SK-N-SH (cell line): ENCODE results near the gene COMMD10. TPM values are rescaled to one million over a fixed set of nuclear protein-coding genes. Genes with fewer than 3 reads are reported as not detected.

ENCODE experiments used
- CTCF ChIA-PET: fragments of 300-600, 350-600 bp; formaldehyde crosslinking; extraction: SDS; loops from one replicate; lab custom pipeline; 2021; lab: Yijun Ruan, JAX
- POLR2A ChIA-PET: fragments of 350-600 bp; sonication (Branson Sonifier 250); formaldehyde crosslinking; extraction: SDS; loops from one replicate; lab custom pipeline; 2020; ENCODE audit warnings: antibody characterized with exemption, inconsistent platforms; lab: Yijun Ruan, JAX
- DNase-seq: peaks from one replicate; pipeline ENCODE4 v3.0.0; 2012
- H2AFZ ChIP-seq: fragments of 200-600 bp; sonication (generic); 2 replicates; pipeline ENCODE4 v1.8.1; 2016; ENCODE audit warnings: antibody characterized with exemption, mild to moderate bottlenecking, low read depth
- H3F3A ChIP-seq: fragments of 200-600 bp; sonication (generic); replicated peaks from 2 replicates; pipeline ENCODE3; 2016; ENCODE audit warnings: antibody characterized with exemption, mild to moderate bottlenecking; ENCODE audit not compliant: insufficient read depth
- H3K27ac ChIP-seq, 2 experiments: fragments of 200-500 bp in 1 of 2; fragments of 200-600 bp in 1 of 2; sonication (Bioruptor generic) in 1 of 2; sonication (generic), shearing (Covaris generic) in 1 of 2; 2 replicates each; pipeline versions ENCODE4 v1.5.1 to v1.6.1; 2014 to 2016; ENCODE audit warnings: low read depth in 2 of 2, inconsistent platforms in 1 of 2, low read length in 1 of 2, mild to moderate bottlenecking in 1 of 2, mixed read lengths in 1 of 2
- H3K27me3 ChIP-seq: fragments of 200-600 bp; sonication (generic), shearing (Covaris generic); 2 replicates; pipeline ENCODE4 v1.6.1; 2016; ENCODE audit warnings: mixed run types; ENCODE audit not compliant: insufficient read depth
- H3K36me3 ChIP-seq, 2 experiments: fragments of 200-500 bp in 1 of 2; fragments of 200-600 bp in 1 of 2; sonication (Bioruptor generic) in 1 of 2; sonication (generic) in 1 of 2; replicated peaks in 1 of 2; 2 replicates each; pipeline versions ENCODE3 to v1.5.1; 2014 to 2016; ENCODE audit warnings: low read length in 1 of 2, mild to moderate bottlenecking in 1 of 2; ENCODE audit not compliant: insufficient read depth in 2 of 2, control insufficient read depth in 1 of 2
- H3K4me1 ChIP-seq, 2 experiments: fragments of 200-500 bp in 1 of 2; fragments of 200-600 bp in 1 of 2; sonication (Bioruptor generic) in 1 of 2; sonication (generic), shearing (Covaris generic) in 1 of 2; 2 replicates each; pipeline versions ENCODE4 v1.5.1 to v1.6.1; 2014 to 2016; ENCODE audit warnings: low read depth in 1 of 2, low read length in 1 of 2, mixed run types in 1 of 2; ENCODE audit not compliant: insufficient read depth in 2 of 2, control insufficient read depth in 1 of 2
- H3K4me2 ChIP-seq: fragments of 200-600 bp; sonication (generic), shearing (Covaris generic); 2 replicates; pipeline ENCODE4 v1.6.1; 2017; ENCODE audit warnings: mixed run types
- H3K4me3 ChIP-seq, 2 experiments: fragments of 200-500 bp in 1 of 2; fragments of 200-600 bp in 1 of 2; sonication (Bioruptor generic) in 1 of 2; sonication (generic), shearing (Covaris generic) in 1 of 2; 2 replicates each; pipeline versions ENCODE4 v1.5.1 to v1.8.1; 2014 to 2016; ENCODE audit warnings: low read depth in 2 of 2, inconsistent platforms in 1 of 2, low read length in 1 of 2, mild to moderate bottlenecking in 1 of 2, mixed read lengths in 1 of 2, moderate library complexity in 1 of 2
- H3K79me2 ChIP-seq: fragments of 200-600 bp; sonication (generic); 2 replicates; pipeline ENCODE4 v1.8.1; 2017; ENCODE audit warnings: mild to moderate bottlenecking; ENCODE audit not compliant: insufficient read depth
- H3K9ac ChIP-seq: fragments of 200-600 bp; sonication (generic); 2 replicates; pipeline ENCODE4 v1.6.1; 2017; ENCODE audit warnings: mixed run types
- H3K9me2 ChIP-seq: fragments of 200-600 bp; sonication (generic); 2 replicates; pipeline ENCODE4 v1.6.1; 2017; ENCODE audit warnings: mixed run types
- H3K9me3 ChIP-seq: fragments of 200-600 bp; sonication (generic); 2 replicates; pipeline ENCODE4 v1.6.1; 2017; ENCODE audit warnings: mixed run types, mild to moderate bottlenecking, moderate library complexity
- H4K20me1 ChIP-seq: fragments of 200-600 bp; sonication (generic); 2 replicates; pipeline ENCODE4 v1.6.1; 2017; ENCODE audit warnings: mild to moderate bottlenecking, mixed run types; ENCODE audit not compliant: insufficient read depth
- ELF1 ChIP-seq: IDR thresholded peaks from 2 replicates; pipeline ENCODE4 v1.4.0; 2012
- FOSL2 ChIP-seq: IDR thresholded peaks from 2 replicates; pipeline ENCODE4 v1.4.0; 2012; ENCODE audit warnings: low read depth, mild to moderate bottlenecking, moderate library complexity, borderline replicate concordance
- MEF2A ChIP-seq: IDR thresholded peaks from 2 replicates; pipeline ENCODE4 v1.4.0; 2012; ENCODE audit warnings: low read depth, borderline replicate concordance
- MXI1 ChIP-seq: IDR thresholded peaks from 2 replicates; pipeline ENCODE4 v1.6.1; 2012; ENCODE audit warnings: mild to moderate bottlenecking, low read depth, low read length, improper control_type of control experiment
- NFIC ChIP-seq: IDR thresholded peaks from 2 replicates; pipeline ENCODE4 v1.4.0; 2012; ENCODE audit warnings: borderline replicate concordance
- RCOR1 ChIP-seq: fragments of 150-350 bp; IDR thresholded peaks from 2 replicates; pipeline ENCODE4 v1.6.1; 2017; ENCODE audit warnings: antibody characterized with exemption, low read length
- SIN3A ChIP-seq: IDR thresholded peaks from 2 replicates; pipeline ENCODE4 v1.6.1; 2012; ENCODE audit warnings: low read depth, mild to moderate bottlenecking, low read length, moderate library complexity, borderline replicate concordance
- SMC3 ChIP-seq: IDR thresholded peaks from 2 replicates; pipeline ENCODE4 v1.6.1; 2012; ENCODE audit warnings: low read depth, low read length, improper control_type of control experiment
- TEAD4 ChIP-seq: IDR thresholded peaks from 2 replicates; pipeline ENCODE4 v1.4.0; 2012; ENCODE audit warnings: mild to moderate bottlenecking, borderline replicate concordance; ENCODE audit not compliant: insufficient read depth
- WGBS: methylation state at CpG from one replicate; pipeline ENCODE4 v1.1.6; 2017; ENCODE audit warnings: low lambda C conversion rate; 5-methylcytosine and 5-hydroxymethylcytosine counted together
- polyA plus RNA-seq, 3 experiments: library from polyadenylated mRNA; depleted of rRNA; stranded (reverse); fragments of >200 nt; gene quantifications; 2 replicates each; pipeline ENCODE4 v1.2.3, GENCODE V29; 2012
- TF ChIP-seq, protein P1 (sequence below): fragments of 150-350 bp; IDR thresholded peaks from 2 replicates; pipeline ENCODE4 v1.6.1; 2017; ENCODE audit warnings: antibody characterized with exemption, low read length, low read depth, borderline replicate concordance
- TF ChIP-seq, protein P2 (sequence below): IDR thresholded peaks from 2 replicates; pipeline ENCODE4 v1.4.0; 2012; ENCODE audit warnings: low read depth
- TF ChIP-seq, protein P3 (sequence below): fragments of 150-350 bp; IDR thresholded peaks from 2 replicates; pipeline ENCODE4 v1.6.1; 2016; ENCODE audit warnings: mild to moderate bottlenecking, low read depth, low read length
- TF ChIP-seq, protein P4 (sequence below): fragments of 200-600 bp; sonication (generic); IDR thresholded peaks from 2 replicates; pipeline ENCODE4 v1.6.1; 2017; ENCODE audit warnings: antibody characterized with exemption, mild to moderate bottlenecking, moderate library complexity
- TF ChIP-seq, protein P5 (sequence below): IDR thresholded peaks from 2 replicates; pipeline ENCODE4 v1.4.0; 2012; ENCODE audit warnings: low read depth, borderline replicate concordance

The COMMD10 gene
- polyA plus RNA-seq, 1 of the 3 experiments (the other 2 are of a cell fraction): 9.4 TPM

DNA sequence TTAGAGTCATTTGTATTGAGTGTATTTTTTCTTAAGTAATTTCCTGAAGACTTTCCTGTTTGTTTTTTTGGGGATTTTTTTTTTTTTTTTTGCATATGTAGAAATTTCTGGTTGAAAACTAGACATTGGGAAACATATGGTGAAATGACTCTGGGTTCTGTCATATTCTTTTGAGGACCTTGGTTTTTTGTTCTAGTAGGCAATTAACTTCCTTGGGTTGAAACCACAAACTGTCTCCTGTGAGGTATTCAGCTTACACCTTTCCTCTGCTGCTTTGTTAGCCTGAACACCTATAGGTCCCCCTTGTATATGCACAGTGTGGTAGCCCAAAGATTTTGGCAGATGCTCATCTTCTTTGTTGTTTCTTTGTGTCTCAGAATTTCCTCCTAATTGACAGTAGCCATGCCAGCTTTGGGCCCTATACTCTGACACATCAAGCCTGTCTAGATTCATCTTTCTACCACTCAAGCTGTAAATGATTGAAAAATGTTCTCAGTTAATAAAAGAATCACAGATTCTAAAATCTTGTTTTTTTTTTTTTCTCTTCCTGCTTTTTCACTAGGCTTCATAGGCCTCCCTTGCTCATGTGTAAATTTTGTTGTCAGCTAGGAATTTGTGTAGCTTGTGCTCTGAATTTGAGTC lies 140.6 kb downstream of the COMMD10 start:
- H3K4me3 ChIP-seq: no peak overlapping the region
- H2AFZ ChIP-seq: no peak overlapping the region
- no peak overlapping the region for H3K4me2 ChIP-seq
- no peaks in the 10 kb centered on the region for H3K79me2 ChIP-seq
- H3K36me3 ChIP-seq: no peaks in the 10 kb centered on the region
- H3F3A ChIP-seq: no peaks in the 10 kb centered on the region
- ChIA-PET POLR2A (no interaction called here), CTCF (interaction anchor here (0.8 kb wide), 1 partner anchor 11 kb away, joined by 3 read pairs; no protein-coding TSS in a partner anchor)
- no peak for DNase-seq
- H4K20me1 ChIP-seq: no peaks in the 10 kb centered on the region
- peaks cover 0 to 2% of the 10 kb centered on the region in 2 experiments; a peak in 1 of 4 replicates for H3K4me1 ChIP-seq
- H3K27ac ChIP-seq: no peak overlapping the region
- H3K9me2 ChIP-seq: no peaks in the 10 kb centered on the region
- no peak overlapping the region for H3K9ac ChIP-seq
- no peaks in the 10 kb centered on the region for H3K9me3 ChIP-seq
- no peaks in the 10 kb centered on the region for H3K27me3 ChIP-seq
- TF ChIP-seq SMC3: no peak
- TF ChIP-seq FOSL2: no peak
- TF ChIP-seq, protein P1, sequence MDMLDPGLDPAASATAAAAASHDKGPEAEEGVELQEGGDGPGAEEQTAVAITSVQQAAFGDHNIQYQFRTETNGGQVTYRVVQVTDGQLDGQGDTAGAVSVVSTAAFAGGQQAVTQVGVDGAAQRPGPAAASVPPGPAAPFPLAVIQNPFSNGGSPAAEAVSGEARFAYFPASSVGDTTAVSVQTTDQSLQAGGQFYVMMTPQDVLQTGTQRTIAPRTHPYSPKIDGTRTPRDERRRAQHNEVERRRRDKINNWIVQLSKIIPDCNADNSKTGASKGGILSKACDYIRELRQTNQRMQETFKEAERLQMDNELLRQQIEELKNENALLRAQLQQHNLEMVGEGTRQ: no peak
- TF ChIP-seq, protein P2, sequence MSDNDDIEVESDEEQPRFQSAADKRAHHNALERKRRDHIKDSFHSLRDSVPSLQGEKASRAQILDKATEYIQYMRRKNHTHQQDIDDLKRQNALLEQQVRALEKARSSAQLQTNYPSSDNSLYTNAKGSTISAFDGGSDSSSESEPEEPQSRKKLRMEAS: no peak
- no peak for TF ChIP-seq MXI1
- TF ChIP-seq TEAD4: no peak
- TF ChIP-seq, protein P3, sequence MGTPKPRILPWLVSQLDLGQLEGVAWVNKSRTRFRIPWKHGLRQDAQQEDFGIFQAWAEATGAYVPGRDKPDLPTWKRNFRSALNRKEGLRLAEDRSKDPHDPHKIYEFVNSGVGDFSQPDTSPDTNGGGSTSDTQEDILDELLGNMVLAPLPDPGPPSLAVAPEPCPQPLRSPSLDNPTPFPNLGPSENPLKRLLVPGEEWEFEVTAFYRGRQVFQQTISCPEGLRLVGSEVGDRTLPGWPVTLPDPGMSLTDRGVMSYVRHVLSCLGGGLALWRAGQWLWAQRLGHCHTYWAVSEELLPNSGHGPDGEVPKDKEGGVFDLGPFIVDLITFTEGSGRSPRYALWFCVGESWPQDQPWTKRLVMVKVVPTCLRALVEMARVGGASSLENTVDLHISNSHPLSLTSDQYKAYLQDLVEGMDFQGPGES: no peak
- TF ChIP-seq SIN3A: no peak
- no peak for TF ChIP-seq NFIC
- TF ChIP-seq, protein P4, sequence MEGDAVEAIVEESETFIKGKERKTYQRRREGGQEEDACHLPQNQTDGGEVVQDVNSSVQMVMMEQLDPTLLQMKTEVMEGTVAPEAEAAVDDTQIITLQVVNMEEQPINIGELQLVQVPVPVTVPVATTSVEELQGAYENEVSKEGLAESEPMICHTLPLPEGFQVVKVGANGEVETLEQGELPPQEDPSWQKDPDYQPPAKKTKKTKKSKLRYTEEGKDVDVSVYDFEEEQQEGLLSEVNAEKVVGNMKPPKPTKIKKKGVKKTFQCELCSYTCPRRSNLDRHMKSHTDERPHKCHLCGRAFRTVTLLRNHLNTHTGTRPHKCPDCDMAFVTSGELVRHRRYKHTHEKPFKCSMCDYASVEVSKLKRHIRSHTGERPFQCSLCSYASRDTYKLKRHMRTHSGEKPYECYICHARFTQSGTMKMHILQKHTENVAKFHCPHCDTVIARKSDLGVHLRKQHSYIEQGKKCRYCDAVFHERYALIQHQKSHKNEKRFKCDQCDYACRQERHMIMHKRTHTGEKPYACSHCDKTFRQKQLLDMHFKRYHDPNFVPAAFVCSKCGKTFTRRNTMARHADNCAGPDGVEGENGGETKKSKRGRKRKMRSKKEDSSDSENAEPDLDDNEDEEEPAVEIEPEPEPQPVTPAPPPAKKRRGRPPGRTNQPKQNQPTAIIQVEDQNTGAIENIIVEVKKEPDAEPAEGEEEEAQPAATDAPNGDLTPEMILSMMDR: no peak

DNA sequence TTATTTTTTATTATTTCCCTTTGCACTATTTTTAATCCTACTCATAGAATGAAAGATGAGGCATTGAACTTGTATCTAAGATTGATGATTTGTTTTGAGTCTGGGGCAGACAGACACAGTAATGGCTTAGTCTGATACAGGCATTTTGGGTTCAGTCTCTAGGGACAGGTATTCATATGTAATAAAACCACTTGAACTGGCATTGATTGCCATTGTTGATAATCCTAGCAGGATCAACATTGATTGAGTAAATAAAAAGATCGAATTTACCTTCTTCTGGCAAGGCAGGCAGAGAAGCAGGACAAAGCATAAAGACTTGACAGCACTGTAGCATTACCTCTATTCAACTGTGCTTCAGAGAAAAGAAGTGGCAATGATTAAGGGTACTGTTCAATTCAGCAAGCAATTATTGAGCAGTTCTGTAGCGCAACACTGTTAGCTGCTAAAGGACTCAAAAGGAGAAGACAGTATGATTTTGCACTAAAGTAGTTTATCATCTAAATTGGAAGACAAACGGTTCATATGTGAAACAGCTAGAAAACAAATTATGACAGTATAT lies 144.4 kb downstream of the COMMD10 start:
- no peaks in the 10 kb centered on the region for H3K27me3 ChIP-seq
- H3K4me2 ChIP-seq: no peak overlapping the region
- no peaks in the 10 kb centered on the region for H3F3A ChIP-seq
- no peak overlapping the region for H3K27ac ChIP-seq
- H3K9me3 ChIP-seq: no peaks in the 10 kb centered on the region
- H3K9me2 ChIP-seq: no peaks in the 10 kb centered on the region
- ChIA-PET CTCF (interaction anchor here (0.6 kb wide), 2 partner anchors 12 to 88 kb away, joined by 3 read pairs; no protein-coding TSS in a partner anchor), POLR2A (no interaction called here)
- no peaks in the 10 kb centered on the region for H3K79me2 ChIP-seq
- WGBS: 74% methylated on average over 3 of the region's 3 CpGs
- H3K4me1 ChIP-seq: peaks cover 0 to 2% of the 10 kb centered on the region in 2 experiments; a peak in 1 of 4 replicates
- H3K36me3 ChIP-seq: no peaks in the 10 kb centered on the region
- DNase-seq: no peak
- no peak overlapping the region for H3K4me3 ChIP-seq
- H3K9ac ChIP-seq: no peak overlapping the region
- no peaks in the 10 kb centered on the region for H4K20me1 ChIP-seq
- H2AFZ ChIP-seq: no peak overlapping the region
- TF ChIP-seq FOSL2 (no peak), ELF1 (no peak), RCOR1 (no peak), MXI1 (no peak), MEF2A (no peak)
- TF ChIP-seq, protein P1: no peak
- TF ChIP-seq, protein P5, sequence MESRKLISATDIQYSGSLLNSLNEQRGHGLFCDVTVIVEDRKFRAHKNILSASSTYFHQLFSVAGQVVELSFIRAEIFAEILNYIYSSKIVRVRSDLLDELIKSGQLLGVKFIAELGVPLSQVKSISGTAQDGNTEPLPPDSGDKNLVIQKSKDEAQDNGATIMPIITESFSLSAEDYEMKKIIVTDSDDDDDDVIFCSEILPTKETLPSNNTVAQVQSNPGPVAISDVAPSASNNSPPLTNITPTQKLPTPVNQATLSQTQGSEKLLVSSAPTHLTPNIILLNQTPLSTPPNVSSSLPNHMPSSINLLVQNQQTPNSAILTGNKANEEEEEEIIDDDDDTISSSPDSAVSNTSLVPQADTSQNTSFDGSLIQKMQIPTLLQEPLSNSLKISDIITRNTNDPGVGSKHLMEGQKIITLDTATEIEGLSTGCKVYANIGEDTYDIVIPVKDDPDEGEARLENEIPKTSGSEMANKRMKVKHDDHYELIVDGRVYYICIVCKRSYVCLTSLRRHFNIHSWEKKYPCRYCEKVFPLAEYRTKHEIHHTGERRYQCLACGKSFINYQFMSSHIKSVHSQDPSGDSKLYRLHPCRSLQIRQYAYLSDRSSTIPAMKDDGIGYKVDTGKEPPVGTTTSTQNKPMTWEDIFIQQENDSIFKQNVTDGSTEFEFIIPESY: no peak
